Esophagus (tissue), 2 donors: ENCODE results near the gene CDIPT. TPM values are rescaled to one million over a fixed set of nuclear protein-coding genes. Genes with fewer than 3 reads are reported as not detected.

Experiments
- H3K27ac ChIP-seq, 2 donors: one replicate each; pipeline ENCODE4 v1.5.1; 2013; ENCODE audit warnings: low read depth in 2 of 2, mild to moderate bottlenecking in 2 of 2, inconsistent platforms in 1 of 2, low read length in 1 of 2, moderate library complexity in 1 of 2
- H3K27me3 ChIP-seq, 2 donors: one replicate each; pipeline ENCODE4 v1.6.1; 2013; ENCODE audit warnings: low read length in 2 of 2, control low read depth in 1 of 2, mild to moderate bottlenecking in 1 of 2; ENCODE audit not compliant: insufficient read depth in 2 of 2, control insufficient read depth in 1 of 2
- H3K36me3 ChIP-seq, 2 donors: one replicate each; pipeline ENCODE4 v1.6.1; 2013; ENCODE audit warnings: low read length in 1 of 2; ENCODE audit not compliant: control insufficient read depth in 2 of 2, insufficient read depth in 2 of 2
- H3K4me1 ChIP-seq, 2 donors: one replicate each; pipeline ENCODE4 v1.6.1; 2013; ENCODE audit warnings: low read length in 1 of 2; ENCODE audit not compliant: control insufficient read depth in 2 of 2, insufficient read depth in 2 of 2
- H3K4me3 ChIP-seq, 2 donors: one replicate each; pipeline ENCODE4 v1.5.1; 2013; ENCODE audit warnings: low read length in 2 of 2, mild to moderate bottlenecking in 2 of 2, low read depth in 1 of 2, moderate library complexity in 1 of 2
- H3K9me3 ChIP-seq, 2 donors: one replicate each; pipeline ENCODE4 v1.6.1; 2013; ENCODE audit warnings: mild to moderate bottlenecking in 2 of 2, low read depth in 1 of 2, low read length in 1 of 2, moderate library complexity in 1 of 2; ENCODE audit not compliant: control insufficient read depth in 2 of 2, insufficient read depth in 1 of 2
- WGBS, 2 donors: extraction: QIAGEN DNeasy Blood & Tissue Kit; methylation state at CpG; one replicate each; pipeline ENCODE4 v1.1.7; 2013; 5-methylcytosine and 5-hydroxymethylcytosine counted together
- polyA plus RNA-seq, 2 donors: library from polyadenylated mRNA; stranded (reverse); fragments of 200-250 nt; gene quantifications; one replicate each; pipeline ENCODE4 v1.2.3, GENCODE V29; 2013
- donor health status: healthy with polysubstance abuse.
- donor health status: Bipolar disorder and iron deficiency.

The CDIPT gene
- polyA plus RNA-seq, 2 donors = 26.7 to 48.3 TPM

DNA sequence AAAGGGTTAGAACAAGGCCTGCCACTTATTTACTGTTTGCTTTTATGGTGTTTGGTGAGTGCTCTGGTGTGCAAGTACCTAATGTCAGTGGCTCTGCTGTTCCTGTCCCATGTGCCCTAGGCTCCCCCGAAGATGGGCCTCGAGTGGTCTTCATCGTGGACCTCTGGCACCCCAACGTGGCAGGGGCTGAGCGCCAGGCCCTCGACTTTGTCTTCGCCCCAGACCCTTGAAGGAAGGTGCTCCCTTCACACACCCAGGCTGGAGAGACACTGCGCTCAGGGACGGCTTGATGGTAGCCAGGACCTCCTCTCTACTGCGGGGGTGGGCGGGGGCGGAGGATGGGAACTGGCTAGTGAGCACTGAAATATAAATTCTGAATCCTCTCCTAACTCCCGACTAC lies 42.6 kb upstream of the CDIPT start:
- no peak overlapping the region for H3K27ac ChIP-seq
- no peak overlapping the region for H3K4me3 ChIP-seq
- no peaks in the 10 kb centered on the region for H3K36me3 ChIP-seq
- no peaks in the 10 kb centered on the region for H3K9me3 ChIP-seq
- no peaks in the 10 kb centered on the region for H3K27me3 ChIP-seq
- no peaks in the 10 kb centered on the region for H3K4me1 ChIP-seq
- WGBS, 2 donors = 82 to 84% methylated on average over 13 of the region's 13 CpGs

DNA sequence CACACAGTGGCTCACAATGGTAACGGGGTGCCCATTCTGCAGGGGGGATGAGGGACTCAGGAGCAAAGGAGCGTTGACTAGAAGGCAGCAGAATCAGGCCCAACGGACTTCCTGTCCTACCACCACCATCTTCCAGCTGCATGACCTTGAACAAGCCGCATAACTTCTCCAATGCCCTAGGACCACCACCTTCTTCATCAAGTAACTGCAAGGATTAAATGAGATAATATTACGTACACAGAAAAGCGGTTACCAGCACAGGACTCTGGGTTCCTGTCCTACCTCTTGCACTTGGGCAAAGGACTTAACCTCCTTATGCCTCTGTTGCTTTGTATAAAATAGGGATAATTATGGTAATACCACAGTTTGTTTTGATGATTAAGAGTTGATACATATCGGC lies 41.9 kb upstream of the CDIPT start:
- Histone ChIP-seq H3K27ac (no peak overlapping the region), H3K36me3 (no peaks in the 10 kb centered on the region), H3K9me3 (no peaks in the 10 kb centered on the region), H3K27me3 (no peaks in the 10 kb centered on the region), H3K4me3 (no peak overlapping the region), H3K4me1 (peaks cover 3% of the 10 kb centered on the region in 2 donors)
- 91 to 96% methylated on average over 7 of the region's 7 CpGs for WGBS, 2 donors

DNA sequence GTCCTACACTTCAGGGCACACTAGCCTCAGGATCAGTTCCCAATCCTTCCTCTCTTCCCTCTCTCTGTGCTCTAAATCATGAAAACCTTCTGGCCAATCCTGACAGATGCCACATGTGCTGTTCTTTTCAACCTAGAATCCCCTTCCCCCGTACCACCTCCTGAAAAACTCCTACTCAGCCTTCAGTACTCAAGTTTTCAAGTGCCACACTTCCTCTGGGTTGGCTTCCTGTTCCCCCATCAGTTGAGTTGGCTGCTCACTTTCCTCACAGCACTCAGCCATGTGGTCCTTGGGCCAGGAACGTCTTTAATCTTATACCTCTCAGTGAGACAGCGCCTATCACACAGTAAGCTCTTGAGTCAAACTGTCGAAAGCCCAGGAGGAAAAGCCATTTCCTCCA lies 40.6 kb upstream of the CDIPT start:
- no peaks in the 10 kb centered on the region for H3K36me3 ChIP-seq
- H3K9me3 ChIP-seq = no peaks in the 10 kb centered on the region
- WGBS, 2 donors = 68 to 71% methylated on average over 4 of the region's 4 CpGs
- H3K27ac ChIP-seq = no peak overlapping the region
- no peak overlapping the region for H3K4me3 ChIP-seq
- H3K27me3 ChIP-seq = no peaks in the 10 kb centered on the region
- peaks cover 7% of the 10 kb centered on the region in 2 donors for H3K4me1 ChIP-seq

DNA sequence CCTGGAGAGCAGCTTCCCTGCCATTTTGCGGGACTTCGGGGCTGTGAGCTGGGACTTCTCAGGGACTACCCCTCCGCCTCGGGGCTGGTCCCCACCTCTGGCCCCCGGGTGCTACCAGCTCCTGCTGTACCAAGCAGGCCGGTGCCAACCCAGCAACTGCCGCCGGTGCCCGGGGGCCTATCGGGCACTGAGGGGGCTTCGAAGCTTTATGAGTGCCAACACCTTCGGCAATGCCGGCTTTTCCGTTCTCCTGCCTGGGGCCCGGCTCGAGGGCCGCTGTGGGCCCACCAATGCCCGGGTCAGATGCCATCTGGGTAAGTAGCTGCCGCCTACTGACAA lies 38.5 kb upstream of the CDIPT start:
- Histone ChIP-seq H3K4me3 (no peak overlapping the region), H3K36me3 (no peaks in the 10 kb centered on the region), H3K27me3 (peaks cover 0 to 8% of the 10 kb centered on the region in 2 donors), H3K9me3 (no peaks in the 10 kb centered on the region), H3K4me1 (peaks cover 7% of the 10 kb centered on the region in 2 donors), H3K27ac (no peak overlapping the region)
- 85 to 87% methylated on average over 19 of the region's 19 CpGs for WGBS, 2 donors

DNA sequence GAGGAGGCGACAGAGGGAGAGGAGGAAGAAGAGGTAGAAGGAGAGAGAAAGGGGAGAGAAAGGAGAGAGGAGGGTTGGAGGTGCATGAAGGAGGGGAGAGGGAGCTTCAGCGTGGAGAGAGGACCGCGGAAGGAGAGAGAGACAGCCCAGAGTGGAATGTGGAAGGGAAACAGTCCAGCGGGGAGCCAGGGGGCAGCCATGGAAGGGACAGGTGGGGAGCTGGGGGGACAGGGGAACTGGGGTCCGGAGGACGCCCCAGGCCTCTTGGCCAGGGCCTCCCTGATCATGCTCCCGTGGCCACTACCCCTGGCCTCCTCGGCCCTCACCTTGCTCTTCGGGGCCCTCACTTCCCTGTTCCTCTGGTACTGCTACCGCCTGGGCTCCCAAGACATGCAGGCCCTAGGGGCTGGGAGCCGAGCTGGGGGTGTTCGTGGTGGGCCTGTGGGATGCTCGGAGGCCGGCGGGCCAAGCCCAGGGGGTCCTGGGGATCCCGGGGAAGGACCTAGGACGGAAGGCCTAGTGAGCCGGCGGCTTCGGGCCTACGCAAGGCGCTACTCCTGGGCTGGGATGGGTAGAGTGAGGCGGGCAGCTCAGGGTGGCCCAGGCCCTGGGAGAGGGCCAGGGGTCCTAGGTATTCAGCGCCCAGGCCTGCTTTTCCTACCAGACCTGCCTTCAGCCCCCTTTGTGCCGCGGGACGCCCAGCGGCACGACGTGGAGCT lies 38.0 kb upstream of the CDIPT start:
- WGBS, 2 donors = 55 to 56% methylated on average over 29 to 31 of the region's 31 CpGs
- Histone ChIP-seq H3K4me3 (no peak overlapping the region), H3K27ac (no peak overlapping the region), H3K27me3 (peaks cover 0 to 8% of the 10 kb centered on the region in 2 donors), H3K4me1 (peaks cover 7% of the 10 kb centered on the region in 2 donors), H3K9me3 (no peaks in the 10 kb centered on the region), H3K36me3 (no peaks in the 10 kb centered on the region)

DNA sequence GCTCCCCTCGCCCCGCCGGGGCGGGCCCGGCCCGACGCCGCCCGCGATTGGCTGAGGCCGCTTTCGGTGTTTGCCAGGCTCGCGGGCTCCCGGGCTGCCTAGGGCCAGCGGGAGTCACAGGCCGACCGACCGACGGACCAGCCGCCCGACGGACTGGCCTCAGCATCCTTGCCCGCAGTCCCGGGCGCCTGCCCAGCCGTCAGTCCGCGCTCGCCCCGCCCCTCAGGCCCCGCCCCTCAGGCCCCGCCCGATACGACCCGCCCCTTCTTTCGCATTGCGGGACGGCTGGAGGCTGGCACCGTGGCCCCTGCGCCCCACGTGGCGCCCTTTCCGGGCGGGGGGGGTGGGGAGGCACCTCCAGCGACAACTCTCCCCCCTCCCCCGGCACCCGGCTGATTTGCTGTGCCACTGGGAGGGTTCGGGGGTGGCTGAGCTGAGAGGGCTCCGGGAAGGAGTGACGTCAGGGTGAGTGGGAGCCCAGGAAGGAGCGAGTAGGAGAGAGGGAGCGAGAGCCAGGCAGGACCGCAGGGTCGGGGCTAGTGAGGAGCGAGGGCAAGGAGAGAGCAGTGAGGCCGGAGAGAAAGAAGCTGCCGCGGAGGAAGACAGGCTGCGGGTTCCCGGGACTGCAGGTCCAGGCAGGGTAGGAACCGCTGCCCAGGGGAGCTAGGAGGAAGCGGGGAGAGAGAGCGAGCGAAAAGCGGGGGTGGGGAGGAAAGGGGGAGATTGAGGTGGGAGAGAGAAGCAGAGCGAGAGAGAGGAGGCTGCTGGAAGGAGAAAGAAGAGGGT lies 37.3 kb upstream of the CDIPT start, which contains the start of gene ASPHD1:
TSS of gene ASPHD1 (plus strand) at position 387 of the 786 bp plus-strand sequence. CDS start 484 bp downstream, outside the sequence.
- peaks cover 7% of the 10 kb centered on the region in 2 donors for H3K4me1 ChIP-seq
- peaks cover 0 to 8% of the 10 kb centered on the region in 2 donors for H3K27me3 ChIP-seq
- WGBS, 2 donors = 1% methylated on average over 59 to 67 of the region's 67 CpGs
- peak within 1 kb of the TSS; percentile 48 to 51 for H3K4me3 ChIP-seq
- no peak within 1 kb of the TSS for H3K27ac ChIP-seq
- H3K9me3 ChIP-seq = no peaks in the 10 kb centered on the region
- no peaks in the 10 kb centered on the region for H3K36me3 ChIP-seq

DNA sequence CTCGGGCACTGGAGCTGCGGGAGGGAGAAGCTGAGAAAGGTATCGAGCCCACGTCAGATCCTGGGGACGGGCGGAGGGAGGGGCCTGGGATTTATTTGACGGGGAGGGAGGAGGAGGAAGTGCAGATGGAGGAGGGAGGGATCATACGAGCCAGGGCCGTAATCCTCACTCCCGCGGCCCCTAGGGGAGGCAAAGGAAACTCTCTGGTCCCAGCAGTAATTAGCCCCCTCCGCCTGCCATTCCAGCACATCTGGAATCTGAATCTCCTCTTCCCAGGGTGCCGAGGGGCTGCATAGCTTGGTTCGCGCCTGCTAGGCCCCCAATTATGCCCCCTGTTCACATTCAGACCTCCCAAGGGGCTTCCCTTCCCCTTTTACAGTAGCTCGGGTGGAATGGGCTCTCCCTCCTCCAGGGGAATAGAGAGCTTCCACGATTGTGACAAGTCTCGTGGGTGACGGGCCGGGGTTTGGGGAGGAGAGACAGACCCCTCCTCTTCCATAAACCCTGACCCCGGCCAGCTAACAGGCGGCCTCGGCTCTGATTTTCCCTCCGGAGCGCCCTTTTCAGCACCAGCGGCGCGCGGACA lies 36.6 kb upstream of the CDIPT start, which contains the start of gene SEZ6L2:
TSS of gene SEZ6L2 (minus strand) at position 35 of the 586 bp plus-strand sequence. CDS start 531 bp downstream, outside the sequence.
- Histone ChIP-seq H3K4me1 (peaks cover 7% of the 10 kb centered on the region in 2 donors), H3K4me3 (peak within 1 kb of the TSS; percentile 48 to 51), H3K36me3 (no peaks in the 10 kb centered on the region), H3K9me3 (no peaks in the 10 kb centered on the region), H3K27ac (no peak within 1 kb of the TSS), H3K27me3 (peaks cover 0 to 8% of the 10 kb centered on the region in 2 donors)
- 0 to 2% methylated on average over 29 of the region's 29 CpGs for WGBS, 2 donors

DNA sequence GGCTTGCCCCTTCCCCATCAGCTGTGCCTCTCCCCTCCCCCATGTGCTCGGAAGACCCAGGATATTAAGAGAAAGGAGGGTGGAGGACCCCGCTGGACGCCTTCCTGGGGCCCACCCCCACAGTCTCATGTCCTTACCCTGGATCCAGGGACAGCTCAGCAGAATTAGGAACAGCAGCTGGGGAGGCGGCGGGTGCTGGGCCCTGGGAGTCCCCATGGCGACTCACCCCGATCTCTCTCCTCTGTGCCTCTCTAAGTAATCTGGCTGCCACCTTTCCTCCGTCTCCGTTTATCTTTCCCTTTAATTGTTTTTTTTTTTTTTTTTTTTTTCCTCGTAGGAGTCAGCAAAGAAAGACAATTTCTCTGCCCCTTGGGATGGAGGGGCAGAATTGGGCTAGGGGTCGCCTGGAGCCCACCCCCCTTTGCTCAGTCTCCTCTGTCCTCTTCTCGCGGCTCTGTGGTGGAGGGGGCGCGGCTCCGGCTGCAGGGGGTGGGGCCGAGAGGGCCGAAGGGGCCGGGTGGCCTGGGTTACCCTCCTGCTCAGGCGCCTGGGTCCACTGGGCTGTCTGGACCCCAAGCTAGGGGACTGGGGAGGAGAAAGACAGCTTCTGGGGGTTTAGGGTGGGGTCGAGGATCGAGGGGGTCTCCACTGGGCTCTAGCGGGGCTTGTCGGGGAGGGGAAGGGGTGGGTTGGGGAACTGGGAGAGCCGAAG lies 35.9 kb upstream of the CDIPT start:
- Histone ChIP-seq H3K4me1 (peaks cover 7% of the 10 kb centered on the region in 2 donors), H3K9me3 (no peaks in the 10 kb centered on the region), H3K27me3 (peaks cover 0 to 8% of the 10 kb centered on the region in 2 donors), H3K27ac (no peak overlapping the region), H3K4me3 (peak overlapping the region in 1 of 2 donors; percentile 23), H3K36me3 (no peaks in the 10 kb centered on the region)
- 2% methylated on average over 25 of the region's 25 CpGs for WGBS, 2 donors

DNA sequence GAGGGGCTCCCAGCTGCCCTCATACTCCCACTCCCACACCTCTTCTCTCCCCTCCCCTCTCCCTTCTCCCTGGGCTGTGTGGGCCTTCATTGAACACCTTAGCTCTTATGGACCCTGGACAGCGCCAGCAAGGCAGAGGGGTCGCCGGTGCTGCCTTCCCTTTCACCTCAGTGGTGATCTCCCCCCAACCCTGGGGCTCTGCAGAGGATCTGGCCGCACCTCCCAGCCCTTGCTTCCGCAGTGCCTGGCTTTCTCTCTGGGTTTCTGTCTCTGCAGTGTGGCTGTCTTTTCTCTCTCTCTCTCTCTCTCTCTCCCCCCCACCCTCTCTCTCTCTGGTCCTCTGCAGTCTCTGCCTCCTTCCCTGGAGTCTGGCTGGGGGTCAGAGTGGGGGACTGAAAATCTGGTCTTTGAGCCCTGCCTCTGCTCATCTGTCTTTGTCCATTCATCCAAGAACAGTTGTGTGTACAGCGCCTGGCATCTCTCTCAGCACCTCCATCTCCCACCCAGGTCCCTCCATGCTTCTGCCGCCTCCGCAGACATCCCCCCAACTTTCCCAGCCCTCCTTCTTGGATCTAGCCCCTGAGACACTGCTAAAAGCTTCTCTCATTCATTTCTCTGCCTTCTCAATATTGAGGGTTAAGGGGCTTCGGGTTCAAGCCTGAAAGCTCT lies 35.2 kb upstream of the CDIPT start:
- H3K4me1 ChIP-seq = peaks cover 7% of the 10 kb centered on the region in 2 donors
- no peaks in the 10 kb centered on the region for H3K9me3 ChIP-seq
- H3K27ac ChIP-seq = no peak overlapping the region
- no peaks in the 10 kb centered on the region for H3K36me3 ChIP-seq
- H3K27me3 ChIP-seq = peaks cover 0 to 8% of the 10 kb centered on the region in 2 donors
- H3K4me3 ChIP-seq = no peak overlapping the region
- WGBS, 2 donors = 17 to 18% methylated on average over 9 of the region's 9 CpGs
